CD14-positive monocyte (primary cell): ENCODE results near the gene CSK. TPM values are rescaled to one million over a fixed set of nuclear protein-coding genes. Genes with fewer than 3 reads are reported as not detected.

Experiments used
- DNase-seq, 3 donors: peaks; one replicate each; pipeline ENCODE4 v3.0.0-alpha.2; 2011 to 2022
- H2AFZ ChIP-seq: 2 replicates; pipeline ENCODE4 v1.6.0; 2012; ENCODE audit warnings: mild to moderate bottlenecking, low read depth, low read length, inconsistent platforms; ENCODE audit not compliant: insufficient read depth, poor library complexity, severe bottlenecking
- H3K27ac ChIP-seq, 2 donors: 1 replicate in 1 of 2; 2 replicates in 1 of 2; pipeline ENCODE4 v1.5.1; 2012 to 2013; ENCODE audit warnings: low read length in 2 of 2, control low read depth in 1 of 2, inconsistent platforms in 1 of 2, low read depth in 1 of 2, mild to moderate bottlenecking in 1 of 2
- H3K27me3 ChIP-seq, 2 donors: one replicate each; pipeline versions ENCODE4 v1.6.0 to v1.6.1; 2011 to 2013; ENCODE audit warnings: low read length in 2 of 2; ENCODE audit not compliant: control insufficient read depth in 2 of 2, insufficient read depth in 2 of 2
- H3K36me3 ChIP-seq, 2 donors: replicated peaks in 1 of 2; 1 replicate in 1 of 2; 2 replicates in 1 of 2; pipeline versions ENCODE4 v1.5.1 to v1.6.1; 2012 to 2013; ENCODE audit warnings: low read length in 2 of 2, control low read depth in 1 of 2, inconsistent platforms in 1 of 2, mild to moderate bottlenecking in 1 of 2; ENCODE audit not compliant: insufficient read depth in 2 of 2, control insufficient read depth in 1 of 2
- H3K4me1 ChIP-seq, 2 donors: 1 replicate in 1 of 2; 2 replicates in 1 of 2; pipeline versions ENCODE4 v1.5.1 to v1.6.1; 2012 to 2013; ENCODE audit warnings: low read length in 2 of 2, control low read depth in 1 of 2, inconsistent platforms in 1 of 2, mild to moderate bottlenecking in 1 of 2, moderate library complexity in 1 of 2; ENCODE audit not compliant: insufficient read depth in 2 of 2, control insufficient read depth in 1 of 2
- H3K4me2 ChIP-seq: replicated peaks from 2 replicates; pipeline ENCODE3; 2012; ENCODE audit warnings: low read length, moderate library complexity, mild to moderate bottlenecking; ENCODE audit not compliant: poor library complexity, severe bottlenecking; ENCODE audit errors: extremely low read depth
- H3K4me3 ChIP-seq, 3 experiments: fragments of 200-600 bp in 1 of 3; sonication (generic) in 1 of 3; replicated peaks in 1 of 3; 1 replicate in 2 of 3; 2 replicates in 1 of 3; pipeline ENCODE4 v1.5.1; 2011 to 2013; ENCODE audit warnings: low read length in 3 of 3, mild to moderate bottlenecking in 3 of 3, control low read depth in 2 of 3, low read depth in 2 of 3, inconsistent platforms in 1 of 3, moderate library complexity in 1 of 3
- H3K79me2 ChIP-seq: 2 replicates; pipeline ENCODE4 v1.6.0; 2012; ENCODE audit warnings: mild to moderate bottlenecking, control low read depth, inconsistent platforms, low read length, moderate library complexity; ENCODE audit not compliant: insufficient read depth
- H3K9ac ChIP-seq: 2 replicates; pipeline ENCODE4 v1.6.0; 2017; ENCODE audit warnings: low read length, mild to moderate bottlenecking; ENCODE audit not compliant: insufficient read depth, poor library complexity, severe bottlenecking
- H3K9me3 ChIP-seq, 2 donors: replicated peaks in 1 of 2; 1 replicate in 1 of 2; 2 replicates in 1 of 2; pipeline versions ENCODE4 v1.5.1 to v1.6.1; 2012 to 2013; ENCODE audit warnings: low read length in 2 of 2, control low read depth in 1 of 2; ENCODE audit not compliant: control insufficient read depth in 1 of 2, insufficient read depth in 1 of 2
- H4K20me1 ChIP-seq: 2 replicates; pipeline ENCODE4 v1.6.0; 2012; ENCODE audit warnings: mild to moderate bottlenecking, low read length, control low read depth, moderate library complexity; ENCODE audit not compliant: insufficient read depth
- H3K27ac Mint-ChIP-seq, 7 donors: one replicate each; pipeline ENCODE4 v1.8.0; 2020; ENCODE audit warnings: mild to moderate bottlenecking in 7 of 7, mixed read lengths in 7 of 7, moderate library complexity in 6 of 7, inconsistent platforms in 2 of 7
- H3K27me3 Mint-ChIP-seq, 3 donors: one replicate each; pipeline ENCODE4 v1.8.0; 2021 to 2022; ENCODE audit warnings: low read depth in 3 of 3, mild to moderate bottlenecking in 3 of 3, mixed read lengths in 3 of 3, moderate library complexity in 3 of 3, inconsistent platforms in 1 of 3
- H3K36me3 Mint-ChIP-seq, 2 donors: one replicate each; pipeline ENCODE4 v1.8.0; 2020; ENCODE audit warnings: mixed read lengths in 2 of 2, inconsistent platforms in 1 of 2, mild to moderate bottlenecking in 1 of 2
- H3K4me1 Mint-ChIP-seq: one replicate; pipeline ENCODE4 v1.8.0; 2020; ENCODE audit warnings: mild to moderate bottlenecking, mixed read lengths
- H3K4me3 Mint-ChIP-seq, 2 donors: one replicate each; pipeline ENCODE4 v1.8.0; 2020; ENCODE audit warnings: mild to moderate bottlenecking in 2 of 2, mixed read lengths in 2 of 2, moderate library complexity in 1 of 2
- H3K9me3 Mint-ChIP-seq, 7 donors: one replicate each; pipeline ENCODE4 v1.8.0; 2020 to 2022; ENCODE audit warnings: mixed read lengths in 7 of 7, mild to moderate bottlenecking in 6 of 7, moderate library complexity in 6 of 7, inconsistent platforms in 2 of 7
- WGBS: methylation state at CpG from one replicate; pipeline ENCODE4 v1.1.5; 2013; ENCODE audit warnings: missing lambda C conversion rate; ENCODE audit not compliant: insufficient coverage; 5-methylcytosine and 5-hydroxymethylcytosine counted together
- intact Hi-C, 2 donors: fragments of 100-400 bp; cut with micrococcal nuclease; formaldehyde crosslinking; loops; one replicate each; pipeline versions ENCODE4 v1.15.0 to v1.15.1; 2023
- polyA plus RNA-seq, 3 donors: library from polyadenylated mRNA; depleted of rRNA in 1 of 3; unstranded in 2 of 3; stranded (reverse) in 1 of 3; fragments of 300-500 nt in 2 of 3; fragments of >200 nt in 1 of 3; fragmentation: Illumina TruSeq in 2 of 3; gene quantifications; 1 replicate in 2 of 3; 2 replicates in 1 of 3; pipeline ENCODE4 v1.2.3, GENCODE V29; 2012 to 2021
- TF ChIP-seq, protein P1 (sequence below): fragments of 200-600 bp; IDR thresholded peaks from one replicate; pipeline ENCODE4 v1.8.0; 2022; ENCODE audit warnings: antibody characterized with exemption, mild to moderate bottlenecking

The CSK gene
- polyA plus RNA-seq, 3 donors: 79.0 to 426 (median 106) TPM

DNA sequence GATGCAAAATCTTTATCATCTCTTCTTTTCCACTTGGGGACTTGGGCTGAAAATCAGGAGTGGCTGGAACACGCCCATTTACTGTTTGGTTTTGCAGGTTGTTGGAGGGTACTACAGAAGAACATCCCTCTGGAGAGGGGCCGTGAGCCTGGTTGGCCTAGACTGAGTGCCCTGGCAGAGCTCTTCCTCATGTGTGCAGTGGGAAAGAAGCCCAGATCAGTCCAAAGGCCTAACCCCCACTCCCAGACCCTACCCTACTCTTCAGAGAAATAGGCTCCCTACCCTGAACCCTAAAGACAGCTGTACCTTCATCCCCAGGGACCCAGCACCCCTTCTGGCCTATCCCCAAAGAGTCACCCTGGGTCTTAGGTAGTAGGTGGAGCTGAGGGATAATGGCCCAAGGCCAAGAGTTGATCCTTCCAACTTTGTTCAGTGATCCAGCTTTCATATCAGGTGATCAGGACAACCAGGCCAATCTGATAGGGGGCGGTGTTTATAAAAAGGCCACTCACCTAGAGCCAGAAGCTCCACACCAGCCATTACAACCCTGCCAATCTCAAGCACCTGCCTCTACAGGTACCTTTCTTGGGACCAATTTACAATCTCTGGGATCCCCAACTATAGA is 33.4 kb upstream of the CSK start, which contains the start of gene CYP1A2:
CYP1A2 (plus strand) TSS at position 524 of the 625 bp plus-strand sequence. CDS start 894 bp downstream, outside the sequence.
- H3K27ac ChIP-seq: no peak within 1 kb of the TSS
- no peaks in the 10 kb centered on the region for H3K9me3 Mint-ChIP-seq
- TF ChIP-seq, protein P1, sequence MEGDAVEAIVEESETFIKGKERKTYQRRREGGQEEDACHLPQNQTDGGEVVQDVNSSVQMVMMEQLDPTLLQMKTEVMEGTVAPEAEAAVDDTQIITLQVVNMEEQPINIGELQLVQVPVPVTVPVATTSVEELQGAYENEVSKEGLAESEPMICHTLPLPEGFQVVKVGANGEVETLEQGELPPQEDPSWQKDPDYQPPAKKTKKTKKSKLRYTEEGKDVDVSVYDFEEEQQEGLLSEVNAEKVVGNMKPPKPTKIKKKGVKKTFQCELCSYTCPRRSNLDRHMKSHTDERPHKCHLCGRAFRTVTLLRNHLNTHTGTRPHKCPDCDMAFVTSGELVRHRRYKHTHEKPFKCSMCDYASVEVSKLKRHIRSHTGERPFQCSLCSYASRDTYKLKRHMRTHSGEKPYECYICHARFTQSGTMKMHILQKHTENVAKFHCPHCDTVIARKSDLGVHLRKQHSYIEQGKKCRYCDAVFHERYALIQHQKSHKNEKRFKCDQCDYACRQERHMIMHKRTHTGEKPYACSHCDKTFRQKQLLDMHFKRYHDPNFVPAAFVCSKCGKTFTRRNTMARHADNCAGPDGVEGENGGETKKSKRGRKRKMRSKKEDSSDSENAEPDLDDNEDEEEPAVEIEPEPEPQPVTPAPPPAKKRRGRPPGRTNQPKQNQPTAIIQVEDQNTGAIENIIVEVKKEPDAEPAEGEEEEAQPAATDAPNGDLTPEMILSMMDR: no peak
- no peak within 1 kb of the TSS for H3K9ac ChIP-seq
- H3K9me3 ChIP-seq: no peaks in the 10 kb centered on the region
- no peak within 1 kb of the TSS for H2AFZ ChIP-seq
- H3K27me3 ChIP-seq: no peaks in the 10 kb centered on the region
- H3K4me2 ChIP-seq: no peak within 1 kb of the TSS
- no peaks in the 10 kb centered on the region for H3K36me3 ChIP-seq
- H3K27me3 Mint-ChIP-seq: peaks cover 6 to 15% (median 13%) of the 10 kb centered on the region in 3 donors
- 83% methylated on average over 1 of the region's 3 CpGs for WGBS
- H3K36me3 Mint-ChIP-seq: no peaks in the 10 kb centered on the region
- H3K27ac Mint-ChIP-seq: no peak within 1 kb of the TSS
- no peaks in the 10 kb centered on the region for H3K4me1 Mint-ChIP-seq
- intact Hi-C loops: no loop called here
- H3K4me3 Mint-ChIP-seq: no peak within 1 kb of the TSS
- no peaks in the 10 kb centered on the region for H4K20me1 ChIP-seq
- no peaks in the 10 kb centered on the region for H3K79me2 ChIP-seq
- no peaks in the 10 kb centered on the region for H3K4me1 ChIP-seq
- DNase-seq: no peak
- no peak within 1 kb of the TSS for H3K4me3 ChIP-seq

DNA sequence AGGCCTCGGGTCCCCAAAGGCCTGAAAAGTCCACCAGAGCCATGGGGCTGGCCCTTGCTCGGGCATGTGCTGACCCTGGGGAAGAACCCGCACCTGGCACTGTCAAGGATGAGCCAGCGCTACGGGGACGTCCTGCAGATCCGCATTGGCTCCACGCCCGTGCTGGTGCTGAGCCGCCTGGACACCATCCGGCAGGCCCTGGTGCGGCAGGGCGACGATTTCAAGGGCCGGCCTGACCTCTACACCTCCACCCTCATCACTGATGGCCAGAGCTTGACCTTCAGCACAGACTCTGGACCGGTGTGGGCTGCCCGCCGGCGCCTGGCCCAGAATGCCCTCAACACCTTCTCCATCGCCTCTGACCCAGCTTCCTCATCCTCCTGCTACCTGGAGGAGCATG is 32.0 kb upstream of the CSK start:
- no peaks in the 10 kb centered on the region for H3K4me1 ChIP-seq
- no peak overlapping the region for H3K4me3 ChIP-seq
- H3K9ac ChIP-seq: no peak overlapping the region
- no peaks in the 10 kb centered on the region for H3K79me2 ChIP-seq
- Mint-ChIP-seq H3K27ac (no peak overlapping the region), H3K36me3 (no peaks in the 10 kb centered on the region), H3K4me3 (no peak overlapping the region), H3K27me3 (peaks cover 6 to 17% (median 12%) of the 10 kb centered on the region in 3 donors), H3K9me3 (no peaks in the 10 kb centered on the region), H3K4me1 (no peaks in the 10 kb centered on the region)
- 97% methylated on average over 19 of the region's 20 CpGs for WGBS
- no peaks in the 10 kb centered on the region for H3K27me3 ChIP-seq
- no peak overlapping the region for H3K27ac ChIP-seq
- no peaks in the 10 kb centered on the region for H4K20me1 ChIP-seq
- DNase-seq: no peak
- intact Hi-C loops: no loop called here
- H3K9me3 ChIP-seq: no peaks in the 10 kb centered on the region
- H3K4me2 ChIP-seq: no peak overlapping the region
- H2AFZ ChIP-seq: no peak overlapping the region
- TF ChIP-seq, protein P1: no peak
- no peaks in the 10 kb centered on the region for H3K36me3 ChIP-seq
